Nucleus accumbens (tissue), 56 donors: ENCODE results near the gene AFF1.
"Not testable (repeated sequence)": the region's sequence is repeated elsewhere in the genome, so short reads cannot be mapped to it uniquely, and the experiment has no call there.

Source experiments
- DNase-seq, 56 donors: peaks; one replicate each; lab custom pipeline; 2025; lab: John Stamatoyannopoulos, UW

AFF1 gene

GRCh38 chr4:87030124-87030523, 95.3 kb downstream of the AFF1 start:
- no peak for DNase-seq

DNA sequence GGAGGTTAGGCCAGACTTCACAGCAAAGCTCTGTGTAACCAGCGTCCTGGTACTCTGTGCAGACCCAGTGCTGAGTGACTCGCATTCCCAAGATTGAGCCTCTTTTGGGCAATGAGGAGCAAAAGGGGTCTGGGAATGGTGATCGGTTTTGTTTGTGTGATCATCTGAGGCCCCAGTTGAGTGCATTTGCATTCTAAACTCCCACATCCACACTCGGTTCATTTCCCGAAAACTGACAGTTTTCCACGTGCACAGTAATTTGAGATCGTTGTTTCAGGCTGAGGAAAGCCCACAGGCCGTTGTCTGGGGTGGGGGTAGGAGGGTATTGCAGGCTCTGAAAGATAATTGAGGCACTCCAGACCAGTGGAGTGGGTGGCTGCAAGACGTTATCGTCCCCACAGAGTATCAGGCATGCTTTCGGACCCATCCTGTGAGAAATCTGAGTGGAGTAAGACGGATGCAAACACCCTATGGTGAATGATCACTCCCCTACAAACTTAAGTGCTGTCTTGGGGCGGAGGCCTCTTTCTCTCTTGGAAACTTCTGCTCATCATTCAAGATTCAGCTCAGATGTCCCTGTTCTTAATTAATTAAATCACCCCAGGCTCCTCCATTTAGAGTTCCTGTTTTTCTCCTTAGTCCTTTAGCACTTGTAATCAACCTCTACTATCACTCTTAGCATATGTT, 96.1 kb downstream of the AFF1 start:
- peak in 5 of 56 donors; percentile 12 to 30 (median 24) for DNase-seq

DNA sequence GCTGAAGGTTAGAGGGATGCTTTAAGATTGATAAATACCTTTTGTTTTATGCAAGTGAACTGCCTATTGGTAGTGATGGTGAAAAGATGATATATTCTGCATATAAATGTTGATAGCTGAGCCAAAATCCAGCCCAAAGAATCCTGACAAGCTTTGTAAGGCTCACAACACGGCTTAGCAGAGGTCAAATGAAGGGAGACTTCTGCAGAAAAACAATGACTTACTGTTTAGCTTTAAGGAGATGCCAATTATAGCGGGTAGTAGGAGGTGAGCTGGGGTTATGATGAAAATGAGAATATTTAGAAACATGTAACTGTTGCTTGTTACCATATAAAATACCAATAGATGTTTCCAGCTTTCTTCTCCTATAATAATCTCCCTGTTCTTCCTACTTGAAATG, 97.1 kb downstream of the AFF1 start:
- DNase-seq, result no peak

DNA sequence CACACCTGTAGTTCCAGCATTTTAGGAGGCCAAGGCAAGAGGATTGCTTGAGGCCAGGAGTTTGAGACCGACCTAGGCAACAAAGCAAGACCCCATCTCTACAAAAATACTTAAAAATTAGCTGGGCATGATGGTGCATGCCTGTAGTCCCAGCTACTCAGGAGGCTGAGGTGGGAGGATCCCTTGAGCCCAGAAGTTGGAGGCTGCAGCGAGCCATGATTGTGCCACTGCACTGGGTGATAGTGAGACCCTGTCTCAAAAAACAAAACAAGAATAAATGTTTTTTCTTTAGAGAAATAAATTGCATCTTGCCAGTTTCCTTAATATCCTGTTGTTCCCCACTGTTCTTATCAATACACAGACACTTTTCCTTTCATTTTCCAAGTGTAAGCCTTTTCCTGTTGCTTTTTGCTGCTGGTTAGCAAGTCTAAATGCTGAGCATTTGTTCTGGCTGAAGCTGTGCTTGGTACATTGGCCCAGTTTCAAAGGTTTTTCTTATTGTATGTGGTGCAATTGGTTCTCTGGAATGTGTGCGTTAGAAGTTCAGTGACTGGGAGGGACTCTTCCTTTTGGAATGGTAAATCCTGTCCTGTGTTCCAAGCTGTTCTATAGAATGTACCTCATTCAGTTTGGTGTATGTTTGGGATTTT, 98.2 kb downstream of the AFF1 start:
- no peak for DNase-seq

- DNase-seq, result no peak
Observed at GRCh38 chr4:87033902-87034301, 99.1 kb downstream of the AFF1 start.

GRCh38 chr4:87034527-87034926, 99.7 kb downstream of the AFF1 start:
- DNase-seq, result no peak

DNA sequence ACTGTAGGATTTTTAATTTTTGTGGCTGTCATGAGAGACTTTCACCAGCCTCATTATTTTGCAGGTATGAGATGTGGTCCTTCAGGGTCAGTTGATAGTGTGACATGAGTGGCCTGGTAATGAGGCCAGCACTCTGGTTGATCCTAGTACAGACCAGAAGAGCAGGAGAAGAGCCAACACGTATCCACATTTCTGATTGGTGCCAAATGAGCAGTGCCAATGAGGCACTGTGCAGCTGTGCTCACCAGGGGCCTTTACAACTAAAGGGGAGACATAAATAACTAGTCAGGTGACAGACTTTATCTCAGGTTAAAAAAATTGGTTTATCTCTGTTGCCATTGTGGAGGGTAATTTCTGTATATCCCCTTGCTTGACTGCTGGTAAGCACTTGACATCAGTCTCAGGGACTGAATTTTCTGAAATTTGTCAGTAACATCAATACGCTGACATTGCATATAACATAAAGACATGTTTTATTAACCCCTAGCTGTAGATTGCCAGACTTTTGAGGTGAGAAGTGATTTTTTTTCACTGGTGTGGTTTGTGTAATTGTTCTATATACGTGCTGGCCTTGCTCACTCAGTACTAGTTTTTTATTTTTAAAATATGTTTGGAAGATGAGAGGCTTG, 101.2 kb downstream of the AFF1 start:
- DNase-seq, result no peak

DNA sequence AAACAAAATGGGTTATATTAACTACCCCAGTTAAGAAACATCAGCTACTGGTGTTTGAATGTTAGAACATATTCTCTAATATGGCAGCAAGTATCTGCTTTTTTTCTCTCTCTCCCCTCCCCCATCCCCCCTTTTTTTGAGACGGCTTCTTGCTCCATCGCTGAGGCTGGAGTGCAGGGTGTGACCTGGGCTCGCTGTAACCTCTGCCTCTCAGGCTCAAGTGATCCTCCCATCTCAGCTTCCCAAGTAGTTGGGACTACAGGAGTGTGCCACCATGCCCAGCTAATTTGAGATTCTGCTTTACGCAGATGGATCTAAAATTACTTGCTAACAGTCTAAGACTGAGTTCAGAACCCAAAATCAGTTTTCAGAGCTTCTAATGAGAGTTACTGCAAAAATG, 101.9 kb downstream of the AFF1 start:
- no peak for DNase-seq

DNA sequence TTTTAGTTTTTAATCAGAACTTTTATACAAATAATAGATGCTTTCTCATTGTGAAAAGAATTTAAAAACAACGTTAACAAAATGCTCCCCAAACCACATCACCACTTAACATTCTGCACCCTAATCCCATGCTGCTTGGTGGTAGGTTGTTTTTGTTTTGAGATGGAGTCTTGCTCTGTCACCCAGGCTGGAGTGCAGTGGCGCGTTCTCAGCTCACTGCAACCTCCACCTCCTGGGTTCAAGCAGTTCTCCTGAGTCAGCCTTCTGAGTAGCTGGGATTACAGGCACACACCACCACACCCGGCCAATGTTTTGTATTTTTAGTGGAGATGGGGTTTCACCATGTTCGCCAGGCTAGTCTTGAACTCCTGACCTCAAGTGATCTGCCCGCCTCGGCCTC, 102.4 kb downstream of the AFF1 start:
- not testable (repeated sequence) for DNase-seq

GRCh38 chr4:87037671-87038334, 103.0 kb downstream of the AFF1 start:
- DNase-seq, result no peak

DNA sequence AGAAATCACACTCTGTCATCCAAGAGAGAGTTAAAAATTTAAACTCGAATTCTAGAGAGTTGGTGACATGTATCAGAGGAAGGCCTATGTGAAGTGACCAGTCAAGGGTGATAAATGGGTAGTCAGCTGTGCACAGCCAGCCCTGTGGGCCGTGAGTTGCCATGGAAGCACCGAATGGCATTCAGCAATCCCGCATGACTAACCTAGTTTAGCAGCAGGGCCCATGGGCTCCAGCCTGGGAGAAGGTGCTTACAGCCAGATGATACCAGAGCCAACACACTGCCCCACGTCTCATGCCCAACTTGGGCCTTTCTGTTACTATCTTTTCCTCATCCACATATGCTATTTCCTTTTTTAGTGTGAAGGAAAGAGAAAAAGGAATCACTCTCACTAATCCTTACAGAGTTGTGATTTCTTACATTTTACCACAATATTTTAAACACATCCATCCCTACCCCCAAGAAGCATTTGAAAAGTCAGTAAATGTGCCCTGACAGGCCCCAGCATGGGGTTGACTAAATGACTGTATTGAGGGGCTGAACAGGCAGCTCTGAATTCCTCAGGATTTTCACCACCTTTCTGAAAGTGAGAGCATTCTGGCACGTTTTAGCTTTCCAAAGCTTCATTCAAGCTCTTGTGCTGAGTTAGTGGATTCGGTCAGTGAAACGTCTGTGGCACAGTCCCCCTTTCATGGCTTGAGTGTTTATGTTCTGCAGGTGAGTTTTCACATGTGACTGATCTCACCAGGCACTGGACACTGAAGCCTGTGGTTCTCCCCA, 104.2 kb downstream of the AFF1 start:
- DNase-seq, result peak in 40 of 56 donors; percentile 5 to 74 (median 38)

- no peak for DNase-seq
Observed at GRCh38 chr4:87041141-87041540, 106.3 kb downstream of the AFF1 start.

DNA sequence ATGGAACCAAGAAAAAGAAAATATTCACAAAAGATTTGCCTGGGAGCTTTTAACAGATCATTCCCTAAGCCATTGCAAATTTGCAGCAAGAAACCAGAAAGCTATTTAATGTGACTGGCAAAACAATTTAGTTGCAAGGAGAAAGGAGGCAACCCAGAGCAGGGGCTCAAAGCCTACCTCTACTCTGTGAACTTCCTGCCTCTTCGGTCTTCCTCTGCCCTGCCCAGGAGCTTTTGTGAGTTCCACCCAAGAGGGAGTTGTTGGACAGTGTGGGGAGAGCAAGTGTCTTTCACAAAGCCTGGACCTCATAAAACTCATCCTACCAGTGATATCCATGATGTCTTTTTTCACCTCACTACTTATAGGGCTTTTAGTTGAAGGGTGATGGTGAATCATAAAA, 107.4 kb downstream of the AFF1 start:
- DNase-seq, result no peak

GRCh38 chr4:87042986-87043820, 108.4 kb downstream of the AFF1 start:
- no peak for DNase-seq

- DNase-seq, result no peak
Observed at GRCh38 chr4:87044511-87045233, 109.9 kb downstream of the AFF1 start.

GRCh38 chr4:87045234-87045558, 110.4 kb downstream of the AFF1 start:
- DNase-seq, result no peak

DNA sequence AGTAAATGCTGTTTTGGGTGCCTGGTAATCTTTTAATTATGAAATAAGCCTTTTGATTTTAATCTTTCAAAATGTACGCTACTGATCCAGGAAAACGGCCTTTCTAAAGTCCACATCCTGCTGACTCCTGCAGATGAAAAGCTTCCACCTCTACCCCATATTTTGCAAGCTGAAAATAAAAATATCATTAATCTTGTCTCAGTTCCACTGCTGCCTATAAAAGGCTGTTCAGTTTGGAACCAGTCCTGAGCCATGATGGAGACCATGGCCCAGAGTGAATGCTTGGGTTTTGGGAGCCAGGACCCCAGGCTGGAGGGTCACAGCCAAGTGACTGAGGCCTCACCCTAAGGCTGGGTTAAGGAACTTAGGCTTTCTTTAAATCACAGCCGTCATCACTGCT, 110.8 kb downstream of the AFF1 start:
- DNase-seq, result no peak

DNA sequence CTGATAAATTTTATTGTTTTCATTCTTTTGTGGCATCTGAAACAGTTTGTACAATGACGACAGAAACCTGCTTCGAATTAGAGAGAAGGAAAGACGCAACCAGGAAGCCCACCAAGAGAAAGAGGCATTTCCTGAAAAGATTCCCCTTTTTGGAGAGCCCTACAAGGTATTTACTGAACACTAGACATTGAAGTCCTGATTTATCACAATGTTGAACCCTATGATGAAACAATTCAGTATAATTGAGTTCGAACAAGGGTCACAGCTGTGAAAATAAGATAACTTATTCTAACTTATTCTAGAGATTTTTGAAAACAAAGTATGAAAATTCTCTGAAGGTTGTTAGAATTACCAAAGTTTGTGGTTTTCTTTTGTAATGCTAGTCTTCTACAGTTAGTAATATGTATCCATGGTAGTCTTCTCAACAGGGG, 111.3 kb downstream of the AFF1 start:
- DNase-seq, result no peak

DNA sequence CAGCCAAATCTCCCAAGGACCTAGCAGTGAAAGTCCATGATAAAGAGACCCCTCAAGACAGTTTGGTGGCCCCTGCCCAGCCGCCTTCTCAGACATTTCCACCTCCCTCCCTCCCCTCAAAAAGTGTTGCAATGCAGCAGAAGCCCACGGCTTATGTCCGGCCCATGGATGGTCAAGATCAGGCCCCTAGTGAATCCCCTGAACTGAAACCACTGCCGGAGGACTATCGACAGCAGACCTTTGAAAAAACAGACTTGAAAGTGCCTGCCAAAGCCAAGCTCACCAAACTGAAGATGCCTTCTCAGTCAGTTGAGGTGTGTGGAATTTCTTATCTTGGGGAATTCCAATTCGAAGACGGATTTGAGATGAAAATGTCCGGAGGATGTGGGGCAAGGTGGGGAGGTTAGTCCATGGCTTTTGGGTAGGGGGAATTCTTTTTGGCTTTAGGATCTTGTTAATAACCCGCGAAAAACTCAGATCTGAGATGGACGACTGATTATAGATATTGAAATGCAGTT, 112.5 kb downstream of the AFF1 start:
- DNase-seq, result no peak
